HG02885 (cell line): ENCODE data around the gene CA6.
"Not testable (repeated sequence)": the region's sequence is repeated elsewhere in the genome, so short reads cannot be mapped to it uniquely, and the experiment has no call there.

ENCODE experiments used
- ATAC-seq: cut with Tn5 transposase; IDR thresholded peaks from one replicate; pipeline ENCODE4 v1.9.1; 2021; ENCODE audit warnings: mild to moderate bottlenecking; ENCODE audit not compliant: unreplicated experiment, poor library complexity

The CA6 gene

GRCh38 chr1:8945568-8945967, at the start of gene CA6:
Gene CA6, plus strand, starts transcription at chr1:8945868. Its CDS starts 19 bp downstream, at chr1:8945887.
- no peak for ATAC-seq

- ATAC-seq = not testable (repeated sequence)
Observed at GRCh38 chr1:8896775-8897174, 48.9 kb upstream of the CA6 start.

- ATAC-seq = not testable (repeated sequence)
Observed at GRCh38 chr1:8897505-8897904, 48.2 kb upstream of the CA6 start.

GRCh38 chr1:8898418-8898817, 47.2 kb upstream of the CA6 start:
- ATAC-seq = not testable (repeated sequence)

GRCh38 chr1:8899046-8899445, 46.6 kb upstream of the CA6 start:
- ATAC-seq = no peak

- ATAC-seq = not testable (repeated sequence)
Observed at GRCh38 chr1:8900684-8901083, 45.0 kb upstream of the CA6 start.

GRCh38 chr1:8902765-8903164, 42.9 kb upstream of the CA6 start:
- ATAC-seq = no peak

- ATAC-seq = no peak
Observed at GRCh38 chr1:8903410-8903809, 42.3 kb upstream of the CA6 start.

- ATAC-seq = no peak
Observed at GRCh38 chr1:8903908-8904650, 41.6 kb upstream of the CA6 start.

- no peak for ATAC-seq
Observed at GRCh38 chr1:8905582-8906191, 40.0 kb upstream of the CA6 start.

- no peak for ATAC-seq
Observed at GRCh38 chr1:8908388-8909151, 37.1 kb upstream of the CA6 start.

GRCh38 chr1:8910331-8910730, 35.3 kb upstream of the CA6 start:
- no peak for ATAC-seq

- ATAC-seq = no peak
Observed at GRCh38 chr1:8910914-8911313, 34.8 kb upstream of the CA6 start.

- no peak for ATAC-seq
Observed at GRCh38 chr1:8911416-8912309, 34.0 kb upstream of the CA6 start.

GRCh38 chr1:8913457-8913856, 32.2 kb upstream of the CA6 start:
- no peak for ATAC-seq

- ATAC-seq = no peak
Observed at GRCh38 chr1:8914466-8914865, 31.2 kb upstream of the CA6 start.

- no peak for ATAC-seq
Observed at GRCh38 chr1:8915446-8915845, 30.2 kb upstream of the CA6 start.

GRCh38 chr1:8917536-8917935, 28.1 kb upstream of the CA6 start:
- ATAC-seq = not testable (repeated sequence)

- ATAC-seq = no peak
Observed at GRCh38 chr1:8922962-8923361, 22.7 kb upstream of the CA6 start.

- no peak for ATAC-seq
Observed at GRCh38 chr1:8925406-8925805, 20.3 kb upstream of the CA6 start.
